NB4 (cell line): ENCODE results near the gene LRRC8B.

Experiments used
- DNase-seq: peaks from one replicate; pipeline ENCODE4 v3.0.0; 2010; ENCODE audit warnings: low read depth
- H3K4me3 ChIP-seq: one replicate; pipeline ENCODE4 v1.5.1; 2011; ENCODE audit warnings: mild to moderate bottlenecking, low read depth, low read length, moderate library complexity
- CTCF ChIP-seq: IDR thresholded peaks from one replicate; pipeline ENCODE4 v1.5.1; 2012; ENCODE audit warnings: low read depth, low read length
- MAX ChIP-seq: IDR thresholded peaks from 2 replicates; pipeline ENCODE4 v1.6.1; 2011; ENCODE audit warnings: low read depth, low read length
- MYC ChIP-seq: IDR thresholded peaks from 2 replicates; pipeline ENCODE4 v1.6.1; 2011; ENCODE audit warnings: low read depth, low read length
- POLR2A ChIP-seq: IDR thresholded peaks from 2 replicates; pipeline ENCODE4 v1.6.1; 2011; ENCODE audit warnings: mild to moderate bottlenecking; ENCODE audit not compliant: insufficient read length; ENCODE audit errors: extremely low read depth

Gene LRRC8B

GRCh38 chr1:89555550-89555949 is 30.9 kb downstream of the LRRC8B start:
- H3K4me3 ChIP-seq: no peak overlapping the region
- no peak for DNase-seq
- TF ChIP-seq CTCF (no peak), MYC (no peak), MAX (no peak)

- DNase-seq: peak; percentile 42
- no peak for TF ChIP-seq CTCF
- no peak overlapping the region for H3K4me3 ChIP-seq
Measured at GRCh38 chr1:89556726-89557444, 32.3 kb downstream of the LRRC8B start.

GRCh38 chr1:89557445-89557825 is 32.8 kb downstream of the LRRC8B start:
- H3K4me3 ChIP-seq: no peak overlapping the region
- no peak for TF ChIP-seq MYC
- no peak for TF ChIP-seq CTCF
- no peak for TF ChIP-seq POLR2A
- no peak for TF ChIP-seq MAX
- DNase-seq: no peak

- DNase-seq: no peak
- TF ChIP-seq MAX (no peak), MYC (no peak), CTCF (no peak), POLR2A (no peak)
- H3K4me3 ChIP-seq: no peak overlapping the region
Measured at GRCh38 chr1:89557956-89558355, 33.3 kb downstream of the LRRC8B start.

GRCh38 chr1:89563957-89564604 is 39.5 kb downstream of the LRRC8B start:
- TF ChIP-seq MYC: no peak
- no peak for TF ChIP-seq POLR2A
- no peak for TF ChIP-seq CTCF
- no peak for TF ChIP-seq MAX
- DNase-seq: no peak
- no peak overlapping the region for H3K4me3 ChIP-seq
